Left ventricle myocardium inferior (tissue), 1 donor: ENCODE results near the gene IFT25. TPM values are rescaled to one million over a fixed set of nuclear protein-coding genes. Genes with fewer than 3 reads are reported as not detected.

Experiments
- DNase-seq: peaks from one replicate; pipeline ENCODE4 v3.0.0-alpha.2; 2020
- H3K27ac ChIP-seq: fragments of 200-600 bp; replicated peaks from 2 replicates; pipeline ENCODE4 v1.8.0; 2021
- H3K27me3 ChIP-seq: fragments of 200-600 bp; 2 replicates; pipeline ENCODE4 v1.8.0; 2021; ENCODE audit warnings: low read depth
- H3K36me3 ChIP-seq: fragments of 200-600 bp; 2 replicates; pipeline ENCODE4 v1.8.0; 2021
- H3K4me1 ChIP-seq: fragments of 200-600 bp; 2 replicates; pipeline ENCODE4 v1.8.0; 2021
- H3K4me3 ChIP-seq: fragments of 200-600 bp; 2 replicates; pipeline ENCODE4 v1.8.0; 2021; ENCODE audit warnings: mild to moderate bottlenecking, moderate library complexity
- H3K9me3 ChIP-seq: fragments of 200-600 bp; replicated peaks from 2 replicates; pipeline ENCODE4 v1.8.0; 2021
- intact Hi-C: fragments of 100-400 bp; cut with micrococcal nuclease; formaldehyde crosslinking; loops from one replicate; pipeline ENCODE4 v1.11.0; 2022
- total RNA-seq: library from RNA; stranded (reverse); fragmentation: NEBNext Ultra II Directional; extraction: Animal tissue kit (Norgen Biotek cat#: 25700); gene quantifications from one replicate; pipeline ENCODE4 v1.2.1, GENCODE V29; 2021
- TF ChIP-seq, protein P1 (sequence below): fragments of 200-600 bp; IDR thresholded peaks from 2 replicates; pipeline ENCODE4 v1.8.0; 2021; ENCODE audit warnings: antibody characterized with exemption, mild to moderate bottlenecking, borderline replicate concordance
- donor health status: DM: no; HTN: yes; CAD: no; lungs with severe emphysema.

Gene IFT25
- total RNA-seq, 1 donor from 2014 or later: 13.2 TPM

DNA sequence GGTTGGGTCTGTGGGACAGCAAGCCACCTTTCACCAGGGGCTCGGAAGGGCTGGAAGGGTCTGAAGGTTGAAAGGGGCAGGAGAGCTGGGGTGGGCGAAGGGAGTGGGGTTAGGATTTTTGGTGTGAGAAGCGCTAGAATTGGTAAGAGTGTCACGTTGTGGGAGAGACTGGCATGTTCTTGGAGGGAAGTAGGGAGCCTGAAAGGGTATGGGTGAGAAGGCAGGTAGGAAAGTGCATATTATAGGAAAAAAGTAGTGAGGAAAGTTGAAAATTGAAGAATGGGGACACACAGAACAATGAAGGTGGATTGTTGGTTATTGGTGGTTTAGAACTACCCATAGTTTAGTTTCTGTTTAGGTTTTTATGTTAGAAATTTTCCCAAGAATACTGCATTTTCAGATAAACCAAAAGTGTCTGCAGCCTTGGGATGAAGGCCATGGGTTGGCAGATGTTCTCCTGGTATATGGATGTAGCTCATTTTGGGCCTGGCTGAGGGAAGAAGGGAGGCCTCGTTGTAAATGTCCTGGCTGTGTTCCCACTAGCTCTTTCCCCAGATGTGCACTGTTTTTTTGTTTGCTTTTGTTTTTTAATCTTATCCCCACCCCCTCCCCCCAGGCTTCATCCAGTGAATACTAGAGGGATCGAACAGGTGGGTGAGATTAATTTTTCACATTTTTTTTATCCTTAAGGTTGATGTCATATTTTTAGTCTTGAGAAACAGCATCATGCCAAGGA lies 1.8 kb upstream of the IFT25 start:
- H3K36me3 ChIP-seq: peaks cover 5% of the 10 kb centered on the region
- H3K27ac ChIP-seq: peak overlapping the region; percentile 97
- intact Hi-C loops: no loop called here
- no peak for DNase-seq
- peaks cover 54% of the 10 kb centered on the region for H3K4me1 ChIP-seq
- TF ChIP-seq, protein P1, sequence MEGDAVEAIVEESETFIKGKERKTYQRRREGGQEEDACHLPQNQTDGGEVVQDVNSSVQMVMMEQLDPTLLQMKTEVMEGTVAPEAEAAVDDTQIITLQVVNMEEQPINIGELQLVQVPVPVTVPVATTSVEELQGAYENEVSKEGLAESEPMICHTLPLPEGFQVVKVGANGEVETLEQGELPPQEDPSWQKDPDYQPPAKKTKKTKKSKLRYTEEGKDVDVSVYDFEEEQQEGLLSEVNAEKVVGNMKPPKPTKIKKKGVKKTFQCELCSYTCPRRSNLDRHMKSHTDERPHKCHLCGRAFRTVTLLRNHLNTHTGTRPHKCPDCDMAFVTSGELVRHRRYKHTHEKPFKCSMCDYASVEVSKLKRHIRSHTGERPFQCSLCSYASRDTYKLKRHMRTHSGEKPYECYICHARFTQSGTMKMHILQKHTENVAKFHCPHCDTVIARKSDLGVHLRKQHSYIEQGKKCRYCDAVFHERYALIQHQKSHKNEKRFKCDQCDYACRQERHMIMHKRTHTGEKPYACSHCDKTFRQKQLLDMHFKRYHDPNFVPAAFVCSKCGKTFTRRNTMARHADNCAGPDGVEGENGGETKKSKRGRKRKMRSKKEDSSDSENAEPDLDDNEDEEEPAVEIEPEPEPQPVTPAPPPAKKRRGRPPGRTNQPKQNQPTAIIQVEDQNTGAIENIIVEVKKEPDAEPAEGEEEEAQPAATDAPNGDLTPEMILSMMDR: no peak
- no peaks in the 10 kb centered on the region for H3K9me3 ChIP-seq
- no peaks in the 10 kb centered on the region for H3K27me3 ChIP-seq
- H3K4me3 ChIP-seq: peak overlapping the region; percentile 94

DNA sequence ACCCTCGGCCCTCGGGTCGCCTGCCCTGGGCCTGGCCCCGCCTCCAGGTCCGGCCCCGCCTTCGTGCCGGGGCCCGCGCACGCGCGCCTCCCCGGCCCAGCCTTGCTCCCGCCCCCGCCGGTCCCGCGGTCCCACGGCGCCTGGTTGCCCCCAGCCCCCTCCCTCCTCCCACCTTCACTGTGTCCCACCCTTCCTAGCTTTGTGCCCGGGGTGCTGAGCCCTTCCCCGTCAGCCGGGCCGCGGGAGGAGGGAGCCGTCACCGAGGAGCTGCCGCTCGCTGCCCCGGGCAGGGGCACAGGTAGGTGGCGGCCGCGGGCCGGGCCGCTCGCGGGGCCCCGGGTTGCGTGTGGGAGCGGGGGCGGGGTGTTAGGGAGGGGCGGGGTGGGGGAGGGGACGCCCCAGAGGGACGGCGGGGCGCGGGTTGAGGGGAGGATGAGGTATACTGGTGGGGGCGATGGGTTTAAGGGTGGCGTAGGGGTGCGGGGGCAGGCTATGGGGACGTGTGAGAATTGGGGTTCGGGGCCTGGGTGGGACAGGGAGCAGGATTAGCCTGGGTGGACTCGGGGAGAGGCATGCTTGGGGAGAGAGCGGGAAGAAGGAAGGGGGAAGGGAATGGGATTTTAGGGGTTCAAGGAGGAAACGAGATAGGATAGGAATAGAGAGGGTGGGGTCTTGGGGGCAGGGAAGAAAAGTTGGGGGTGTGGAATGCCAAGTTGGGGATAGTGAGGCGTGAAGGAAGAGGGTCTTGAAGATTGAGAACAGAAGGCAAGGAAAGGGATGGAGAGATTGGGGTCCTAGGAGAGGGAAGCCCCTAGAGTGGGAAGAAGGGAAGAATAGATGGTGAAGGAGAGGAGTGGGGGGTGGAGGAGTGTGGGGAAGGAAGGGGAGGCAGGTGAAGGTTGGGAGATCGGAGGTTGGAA lies 1.0 kb upstream of the IFT25 start, which contains the start of gene LRRC42:
Gene LRRC42 (plus strand): TSS at position 99 of the 920 bp plus-strand sequence. CDS start 5,650 bp downstream, outside the sequence.
- no peaks in the 10 kb centered on the region for H3K27me3 ChIP-seq
- H3K9me3 ChIP-seq: no peaks in the 10 kb centered on the region
- no peaks in the 10 kb centered on the region for H3K36me3 ChIP-seq
- intact Hi-C loops: no loop called here
- H3K4me1 ChIP-seq: peaks cover 54% of the 10 kb centered on the region
- peak within 1 kb of the TSS; percentile 94 for H3K4me3 ChIP-seq
- TF ChIP-seq, protein P1: peak; percentile 37
- H3K27ac ChIP-seq: peak within 1 kb of the TSS; percentile 97
- no peak for DNase-seq

DNA sequence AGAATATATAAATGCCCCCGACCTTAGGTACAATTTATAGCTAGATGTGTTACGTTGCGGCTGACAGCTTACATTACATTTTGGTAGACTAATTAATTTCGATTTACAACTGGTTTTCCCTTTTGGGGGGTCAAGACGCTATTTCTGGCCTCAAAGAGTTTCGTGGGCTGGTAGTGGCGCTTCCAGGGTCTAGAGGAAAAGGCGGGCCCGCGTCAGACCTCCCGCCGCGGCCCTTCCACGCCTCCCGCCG lies 391 bp downstream of the IFT25 start:
- no peaks in the 10 kb centered on the region for H3K36me3 ChIP-seq
- intact Hi-C loops: no loop called here
- no peaks in the 10 kb centered on the region for H3K9me3 ChIP-seq
- H3K27ac ChIP-seq: peak overlapping the region; percentile 97
- H3K27me3 ChIP-seq: no peaks in the 10 kb centered on the region
- TF ChIP-seq, protein P1: no peak
- peak overlapping the region; percentile 94 for H3K4me3 ChIP-seq
- peaks cover 48% of the 10 kb centered on the region for H3K4me1 ChIP-seq
- DNase-seq: no peak

DNA sequence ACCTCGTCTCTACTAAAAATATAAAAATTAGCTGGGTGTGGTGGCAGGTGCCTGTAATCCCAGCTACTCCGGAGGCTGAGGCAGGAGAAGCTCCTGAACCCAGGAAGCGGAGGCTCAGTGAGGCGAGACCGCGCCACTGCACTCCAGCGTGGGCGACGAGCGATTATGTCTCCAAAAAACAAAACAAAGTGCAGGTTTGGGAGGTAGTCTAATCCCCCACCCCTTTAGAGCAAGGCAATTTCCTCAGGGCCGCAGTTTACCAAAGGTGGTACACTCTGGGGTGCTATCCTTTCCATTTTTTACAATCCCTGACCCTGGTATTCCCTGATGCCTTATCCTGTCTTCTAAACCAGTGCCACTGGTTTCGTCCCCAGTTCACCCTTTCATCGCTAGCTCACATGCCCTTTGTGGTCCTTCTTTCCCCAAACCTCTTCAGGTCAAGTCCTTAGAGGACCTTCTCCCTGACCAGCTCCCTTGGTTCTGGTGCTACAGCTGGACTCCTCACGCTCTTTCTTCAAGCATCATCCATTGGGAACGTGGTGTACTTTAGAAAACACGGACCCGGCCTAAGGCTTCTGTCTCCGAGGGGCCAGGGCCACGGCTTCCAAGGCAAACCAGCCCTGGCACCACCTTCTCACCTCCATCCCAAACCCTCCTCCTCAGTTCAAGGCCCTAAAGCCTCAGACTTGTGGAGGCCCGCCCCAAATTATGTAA lies 873 bp downstream of the IFT25 start:
- Histone ChIP-seq H3K36me3 (no peaks in the 10 kb centered on the region), H3K27me3 (no peaks in the 10 kb centered on the region), H3K9me3 (no peaks in the 10 kb centered on the region), H3K27ac (peak overlapping the region; percentile 97), H3K4me1 (peaks cover 43% of the 10 kb centered on the region), H3K4me3 (peak overlapping the region; percentile 94)
- TF ChIP-seq, protein P1: no peak
- intact Hi-C loops: no loop called here
- DNase-seq: no peak

DNA sequence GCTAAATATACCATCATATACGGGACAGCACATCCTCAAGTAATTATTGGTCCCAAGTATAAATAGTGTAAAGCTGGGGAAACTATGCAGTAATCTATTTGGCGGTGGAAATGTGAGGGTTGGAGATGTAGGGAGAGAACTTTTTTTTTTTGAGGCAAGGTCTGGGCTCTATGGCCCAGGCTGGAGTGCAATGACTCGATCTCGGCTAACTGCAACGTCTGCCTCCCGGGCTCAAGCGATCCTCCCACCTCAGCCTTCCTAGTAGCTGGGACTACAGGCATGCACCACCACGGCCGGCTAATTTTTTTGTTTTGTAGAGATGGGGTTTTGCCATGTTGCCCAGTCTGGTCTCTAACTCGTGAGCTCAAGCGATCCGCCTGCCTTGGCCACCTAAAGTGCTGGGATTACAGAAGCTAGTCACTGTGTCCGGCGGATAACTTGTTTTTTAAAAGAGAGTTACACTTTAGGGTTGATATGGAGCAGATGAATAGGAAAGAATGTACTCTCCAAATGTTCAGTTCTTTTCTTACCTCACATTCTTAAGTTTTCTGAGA lies 1.9 kb downstream of the IFT25 start:
- H3K27ac ChIP-seq: no peak overlapping the region
- no peaks in the 10 kb centered on the region for H3K9me3 ChIP-seq
- peaks cover 37% of the 10 kb centered on the region for H3K4me1 ChIP-seq
- no peak overlapping the region for H3K4me3 ChIP-seq
- no peaks in the 10 kb centered on the region for H3K36me3 ChIP-seq
- no peaks in the 10 kb centered on the region for H3K27me3 ChIP-seq
- TF ChIP-seq, protein P1: no peak
- intact Hi-C loops: no loop called here
- no peak for DNase-seq
